Erythroblast (primary cell): Measurements from ENCODE around the gene TPRG1L.

ENCODE experiments used
- GATA1 ChIP-seq: IDR thresholded peaks from 2 replicates; pipeline ENCODE4 v1.6.1; 2011; ENCODE audit warnings: low read depth, mild to moderate bottlenecking, control low read depth, low read length, moderate library complexity
- POLR2A ChIP-seq: IDR thresholded peaks from 2 replicates; pipeline ENCODE4 v1.6.1; 2011; ENCODE audit warnings: mild to moderate bottlenecking, low read length

- no peak for TF ChIP-seq POLR2A
- no peak for TF ChIP-seq GATA1
Measured at GRCh38 chr1:3609016-3609768, 15.6 kb upstream of the TPRG1L start.
